PFSK-1 (cell line): ENCODE results near the gene MTFR1L.

Experiments used
- FOXP2 ChIP-seq: optimal IDR thresholded peaks from 2 replicates; pipeline ENCODE3; 2011; ENCODE audit warnings: borderline replicate concordance, control low read depth, inconsistent platforms; ENCODE audit not compliant: insufficient read depth; ENCODE audit errors: extremely low read length, extremely low read depth
- POLR2AphosphoS5 ChIP-seq: IDR thresholded peaks from 2 replicates; pipeline ENCODE4 v1.6.1; 2012; ENCODE audit warnings: low read depth, mild to moderate bottlenecking, control low read depth, low read length, moderate library complexity
- REST ChIP-seq, 2 experiments: IDR thresholded peaks; 2 replicates each; pipeline versions ENCODE4 v1.6.1 to v1.8.0; 2011 to 2012; ENCODE audit warnings: low read depth in 2 of 2, low read length in 2 of 2, control low read depth in 1 of 2, inconsistent platforms in 1 of 2, mild to moderate bottlenecking in 1 of 2, moderate library complexity in 1 of 2; ENCODE audit not compliant: insufficient read depth in 1 of 2
- SIN3A ChIP-seq: IDR thresholded peaks from 2 replicates; pipeline ENCODE4 v1.6.1; 2012; ENCODE audit warnings: mild to moderate bottlenecking, low read length, moderate library complexity, borderline replicate concordance; ENCODE audit not compliant: insufficient read depth
- TAF1 ChIP-seq: IDR thresholded peaks from 2 replicates; pipeline ENCODE4 v1.6.1; 2012; ENCODE audit warnings: low read length, control low read depth, borderline replicate concordance; ENCODE audit not compliant: insufficient read depth

The MTFR1L gene

GRCh38 chr1:25806418-25806817 lies 13.3 kb upstream of the MTFR1L start:
- TF ChIP-seq SIN3A (no peak), REST (IDR thresholded peaks at IDR 0.05; ENCODE audit: insufficient read depth in 1 of 2, low read depth in 2 of 2, low read length in 2 of 2) (no peak), POLR2AphosphoS5 (no peak), TAF1 (no peak)

GRCh38 chr1:25807480-25808390 lies 12.0 kb upstream of the MTFR1L start:
- no peak for TF ChIP-seq SIN3A
- TF ChIP-seq TAF1 = no peak
- no peak for TF ChIP-seq POLR2AphosphoS5
- no peak for TF ChIP-seq REST (IDR thresholded peaks at IDR 0.05; ENCODE audit: insufficient read depth in 1 of 2, low read depth in 2 of 2, low read length in 2 of 2)
- no peak for TF ChIP-seq FOXP2

GRCh38 chr1:25808481-25809244 lies 11.1 kb upstream of the MTFR1L start:
- TF ChIP-seq TAF1 (no peak), FOXP2 (no peak), REST (IDR thresholded peaks at IDR 0.05; ENCODE audit: insufficient read depth in 1 of 2, low read depth in 2 of 2, low read length in 2 of 2) (no peak), SIN3A (no peak), POLR2AphosphoS5 (no peak)

GRCh38 chr1:25809283-25809926 lies 10.3 kb upstream of the MTFR1L start:
- TF ChIP-seq TAF1 = no peak
- no peak for TF ChIP-seq POLR2AphosphoS5
- TF ChIP-seq REST (IDR thresholded peaks at IDR 0.05; ENCODE audit: insufficient read depth in 1 of 2, low read depth in 2 of 2, low read length in 2 of 2) = no peak
- no peak for TF ChIP-seq FOXP2
- no peak for TF ChIP-seq SIN3A
